Measurements from ENCODE around the gene AICDA.
"Not testable (repeated sequence)": the region's sequence is repeated elsewhere in the genome, so short reads cannot be mapped to it uniquely, and the experiment has no call there.

AICDA gene

GRCh38 chr12:8612629-8613028 lies at the start of gene AICDA:
AICDA (minus strand) TSS chr12:8612859; CDS start chr12:8612767, 92 bp downstream.
- DNase-seq, result no peak

- no peak for DNase-seq
These were observed 49.1 kb upstream of the AICDA start for GRCh38 chr12:8661751-8662150.

GRCh38 chr12:8661016-8661415 lies 48.4 kb upstream of the AICDA start:
- no peak for DNase-seq

- DNase-seq, result no peak
These were observed 45.7 kb upstream of the AICDA start for GRCh38 chr12:8658346-8658745.

- no peak for DNase-seq
These were observed 42.8 kb upstream of the AICDA start for GRCh38 chr12:8655421-8655820.

GRCh38 chr12:8648576-8649205 lies 36.0 kb upstream of the AICDA start:
- no peak for DNase-seq

- no peak for DNase-seq
These were observed 35.3 kb upstream of the AICDA start for GRCh38 chr12:8647968-8648367.

GRCh38 chr12:8644345-8645248 lies 31.9 kb upstream of the AICDA start:
- peak; percentile 44 for DNase-seq

GRCh38 chr12:8642775-8643174 lies 30.1 kb upstream of the AICDA start:
- no peak for DNase-seq

- no peak for DNase-seq
These were observed 27.3 kb upstream of the AICDA start for GRCh38 chr12:8639936-8640335.

GRCh38 chr12:8638951-8639350 lies 26.3 kb upstream of the AICDA start:
- no peak for DNase-seq

GRCh38 chr12:8637666-8638065 lies 25.0 kb upstream of the AICDA start:
- DNase-seq, result no peak

- no peak for DNase-seq
These were observed 24.6 kb upstream of the AICDA start for GRCh38 chr12:8637244-8637643.

GRCh38 chr12:8636581-8636980 lies 23.9 kb upstream of the AICDA start:
- DNase-seq, result no peak

GRCh38 chr12:8636007-8636346 lies 23.3 kb upstream of the AICDA start:
- DNase-seq, result not testable (repeated sequence)

- not testable (repeated sequence) for DNase-seq
These were observed 22.8 kb upstream of the AICDA start for GRCh38 chr12:8635342-8636006.

GRCh38 chr12:8630131-8630530 lies 17.5 kb upstream of the AICDA start:
- no peak for DNase-seq

- DNase-seq, result peak; percentile 88
These were observed 16.9 kb upstream of the AICDA start for GRCh38 chr12:8629486-8630033.

- DNase-seq, result no peak
These were observed 16.1 kb upstream of the AICDA start for GRCh38 chr12:8628731-8629130.

GRCh38 chr12:8624750-8625149 lies 12.1 kb upstream of the AICDA start:
- DNase-seq, result not testable (repeated sequence)

GRCh38 chr12:8622646-8623045 lies 10.0 kb upstream of the AICDA start:
- DNase-seq, result peak; percentile 53

GRCh38 chr12:8615206-8615605 lies 2.5 kb upstream of the AICDA start:
- no peak for DNase-seq

- DNase-seq, result peak; percentile 58
These were observed 1.2 kb upstream of the AICDA start for GRCh38 chr12:8613881-8614280.
